NCI-H510A (cell line): Measurements from ENCODE around the gene ATRN.
"Not testable (repeated sequence)": the region's sequence is repeated elsewhere in the genome, so short reads cannot be mapped to it uniquely, and the experiment has no call there.

Source experiments
- DNase-seq: peaks from one replicate; lab custom pipeline; 2025; lab: John Stamatoyannopoulos, UW

ATRN gene

DNA sequence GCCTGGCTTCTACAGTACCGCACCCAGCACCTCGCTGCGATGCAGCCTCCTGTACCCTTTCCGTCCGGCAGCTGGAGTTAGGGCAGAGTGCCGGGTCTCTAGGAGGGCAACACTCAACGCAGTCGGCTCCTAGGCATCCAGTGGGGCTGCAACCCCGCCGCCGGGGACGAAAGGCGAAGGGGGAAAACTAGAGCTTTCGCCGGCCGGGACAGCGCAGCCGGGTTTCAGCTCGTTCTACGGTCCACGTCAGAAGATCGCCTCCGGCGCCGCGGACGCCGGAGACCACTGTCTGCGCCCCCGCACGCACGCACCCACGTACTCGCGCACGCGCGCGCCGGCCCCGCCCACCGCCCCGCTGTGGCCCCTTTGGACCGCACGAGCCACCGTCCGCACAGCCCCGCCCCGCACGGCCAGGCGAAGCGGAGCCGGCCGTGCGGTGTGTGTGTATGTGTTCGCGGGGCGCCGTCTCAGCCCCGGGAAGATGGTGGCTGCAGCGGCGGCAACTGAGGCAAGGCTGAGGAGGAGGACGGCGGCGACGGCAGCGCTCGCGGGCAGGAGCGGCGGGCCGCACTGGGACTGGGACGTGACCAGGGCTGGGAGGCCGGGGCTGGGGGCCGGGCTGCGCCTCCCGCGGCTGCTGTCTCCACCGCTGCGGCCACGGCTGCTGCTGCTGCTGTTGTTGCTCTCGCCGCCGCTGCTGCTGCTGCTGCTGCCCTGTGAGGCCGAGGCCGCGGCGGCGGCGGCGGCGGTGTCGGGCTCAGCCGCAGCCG is at the start of gene ATRN:
Gene ATRN (plus strand): TSS at position 392 of the 770 bp plus-strand sequence. CDS start 90 bp downstream, at position 482.
- DNase-seq, result peak; percentile 91

- no peak for DNase-seq
These were observed 48.8 kb upstream of the ATRN start for GRCh38 chr20:3421985-3422384.

DNA sequence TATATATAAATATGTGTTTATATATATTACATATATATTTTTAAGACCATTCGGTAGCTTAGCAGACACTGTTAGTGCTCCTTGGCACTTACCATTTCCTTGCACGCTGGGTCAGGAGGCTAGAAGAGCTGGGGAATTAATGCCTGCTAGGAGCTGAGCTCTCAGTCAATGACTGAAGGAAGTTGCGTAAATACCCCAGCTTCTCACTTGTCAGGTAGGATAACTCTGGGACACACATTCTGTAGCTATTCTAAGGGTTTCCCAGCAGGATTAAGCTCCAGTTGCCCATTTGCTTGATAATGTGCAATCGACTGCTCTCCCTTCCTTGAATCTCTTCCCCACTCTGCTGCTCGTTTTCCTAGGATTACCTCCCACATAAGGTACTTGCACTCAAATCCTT is 47.7 kb upstream of the ATRN start:
- no peak for DNase-seq

DNA sequence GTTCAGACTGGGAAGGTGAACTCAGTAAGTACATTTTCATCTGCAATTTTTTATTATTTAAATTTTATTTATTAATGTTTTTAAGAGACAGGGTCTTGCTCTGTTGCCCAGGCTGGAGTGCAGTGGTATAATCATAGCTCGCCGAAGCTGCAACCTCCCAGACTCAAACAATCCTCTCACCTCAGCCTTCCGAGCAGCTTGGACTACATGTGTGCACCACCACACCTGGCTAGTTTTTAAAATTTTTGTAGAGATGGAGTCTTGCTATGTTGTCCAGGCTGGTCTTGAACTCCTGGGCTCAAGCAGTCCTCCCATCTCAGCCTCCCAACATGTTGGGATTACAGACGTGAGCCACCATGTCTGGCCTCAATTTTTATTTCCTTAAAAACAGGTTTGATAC is 44.1 kb upstream of the ATRN start:
- DNase-seq, result not testable (repeated sequence)

DNA sequence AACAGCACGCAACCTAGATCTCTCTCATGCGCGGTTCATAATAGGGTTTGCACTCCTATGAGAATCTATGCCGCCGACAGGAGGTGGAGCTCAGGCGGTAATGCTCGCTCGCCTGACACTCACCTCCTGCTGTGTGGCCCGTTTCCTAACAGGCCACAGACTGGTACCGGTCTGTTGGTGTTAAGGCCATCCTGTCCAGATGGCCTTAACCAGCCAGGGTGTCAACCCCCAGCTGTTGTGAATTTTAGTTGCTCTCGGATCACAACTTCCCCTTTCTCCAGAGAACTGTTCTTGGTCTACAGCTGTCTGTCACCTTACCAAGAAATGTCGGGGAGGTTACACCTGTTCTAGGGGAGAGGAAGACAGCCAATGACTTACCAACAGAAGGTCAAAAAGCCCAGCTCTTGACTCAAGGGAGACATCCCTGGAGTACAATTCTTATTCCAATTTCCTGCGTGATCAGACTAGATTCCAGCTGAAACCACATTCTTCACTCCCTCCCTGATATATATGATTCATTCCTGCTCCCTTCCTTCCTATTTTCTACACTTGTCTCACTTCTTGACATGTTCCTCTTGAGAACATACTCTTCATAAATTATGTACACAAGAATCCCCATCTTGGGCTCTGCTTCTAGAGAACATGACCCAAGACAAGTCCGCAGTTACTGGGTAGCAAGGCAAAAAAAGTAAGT is 40.3 kb upstream of the ATRN start:
- no peak for DNase-seq

GRCh38 chr20:3431109-3431508 is 39.7 kb upstream of the ATRN start:
- no peak for DNase-seq

DNA sequence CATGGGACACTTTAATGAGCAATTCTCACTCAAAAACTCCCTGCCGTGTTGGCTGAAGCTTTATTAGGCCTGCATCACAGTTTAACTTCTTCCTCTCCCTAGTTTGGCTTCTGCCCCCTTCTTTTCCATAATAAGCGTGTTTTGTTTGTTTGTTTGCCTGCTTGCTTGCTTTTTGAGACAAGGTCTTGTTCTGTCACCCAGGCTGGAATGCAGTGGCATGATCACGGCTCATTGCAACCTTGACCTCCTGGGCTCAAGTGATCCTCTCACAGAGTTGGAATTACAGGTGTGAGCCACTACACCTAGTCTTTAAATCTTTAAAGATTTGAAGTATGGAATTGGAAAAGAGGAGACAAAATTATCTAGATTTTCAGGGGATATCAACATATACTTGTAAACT is 38.0 kb upstream of the ATRN start:
- no peak for DNase-seq

- DNase-seq, result no peak
These were observed 37.1 kb upstream of the ATRN start for GRCh38 chr20:3433744-3434143.

DNA sequence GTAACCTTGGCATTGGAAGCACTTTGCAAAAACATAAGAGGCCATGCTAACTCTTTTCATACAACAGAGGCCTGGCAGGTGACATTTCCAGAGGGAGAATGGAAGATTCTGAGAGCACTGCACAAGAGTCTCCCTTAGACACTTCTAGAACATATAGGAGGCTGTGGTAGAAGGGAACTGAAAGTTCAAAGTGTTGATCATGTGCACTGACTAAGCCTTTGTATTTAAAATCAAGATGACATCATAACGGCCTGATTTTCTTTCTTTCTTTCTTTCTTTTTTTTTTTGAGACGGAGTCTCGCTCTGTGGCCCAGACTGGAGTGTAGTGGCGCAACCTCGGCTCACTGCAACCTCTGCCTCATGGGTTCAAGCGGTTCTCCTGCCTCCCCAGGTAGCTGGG is 36.6 kb upstream of the ATRN start:
- no peak for DNase-seq

GRCh38 chr20:3436864-3437574 is 33.8 kb upstream of the ATRN start:
- no peak for DNase-seq

- no peak for DNase-seq
These were observed 24.0 kb upstream of the ATRN start for GRCh38 chr20:3446779-3447178.

GRCh38 chr20:3447321-3447720 is 23.5 kb upstream of the ATRN start:
- DNase-seq, result no peak

GRCh38 chr20:3449319-3449718 is 21.5 kb upstream of the ATRN start:
- no peak for DNase-seq

DNA sequence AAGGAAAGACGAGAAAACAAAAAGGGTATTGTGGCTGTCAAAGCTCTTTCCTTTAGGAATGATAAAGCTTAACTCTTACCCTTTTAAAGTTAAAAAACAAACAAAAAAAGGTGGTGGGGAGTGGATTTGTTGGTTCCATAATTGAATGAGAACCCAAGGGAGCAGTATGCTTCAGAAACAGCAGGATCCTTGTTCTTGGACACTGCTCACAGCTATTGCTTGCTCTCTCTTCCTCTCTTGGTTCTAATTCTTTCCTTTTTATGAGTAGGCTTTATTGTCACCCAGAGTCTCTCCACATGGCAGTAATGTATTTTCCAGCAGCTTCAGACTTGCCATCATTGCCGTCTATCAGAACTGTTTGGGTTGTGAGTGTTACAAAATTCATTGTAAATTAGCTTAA is 18.7 kb upstream of the ATRN start:
- no peak for DNase-seq

- DNase-seq, result no peak
These were observed 18.1 kb upstream of the ATRN start for GRCh38 chr20:3452690-3453089.

- no peak for DNase-seq
These were observed 16.0 kb upstream of the ATRN start for GRCh38 chr20:3454831-3455230.

- no peak for DNase-seq
These were observed 14.2 kb upstream of the ATRN start for GRCh38 chr20:3456648-3457047.

GRCh38 chr20:3459881-3460307 is 10.9 kb upstream of the ATRN start:
- no peak for DNase-seq

- DNase-seq, result no peak
These were observed 9.5 kb upstream of the ATRN start for GRCh38 chr20:3461211-3461771.

- DNase-seq, result no peak
These were observed 8.7 kb upstream of the ATRN start for GRCh38 chr20:3461911-3462677.

GRCh38 chr20:3464166-3464565 is 6.7 kb upstream of the ATRN start:
- DNase-seq, result no peak

- no peak for DNase-seq
These were observed 5.5 kb upstream of the ATRN start for GRCh38 chr20:3465301-3465700.
